ENCODE data around the gene SORBS1. TPM values are rescaled to one million over a fixed set of nuclear protein-coding genes. Genes with fewer than 3 reads are reported as not detected.

SORBS1 gene
- total and polyA plus RNA-seq, 2 donors (not counting 3 experiments of a cell fraction or from before 2014, with no cell fraction given), result 2.0 to 7.9 TPM

- H3K4me2 ChIP-seq (ENCODE audit: insufficient read depth, low read length), result no peak overlapping the region
- no peaks in the 10 kb centered on the region for H3K79me2 ChIP-seq (ENCODE audit: control insufficient read depth, insufficient read depth, low read length)
- no peak overlapping the region for H3K27ac ChIP-seq (ENCODE audit: insufficient read depth, low read depth, low read length)
- no TSS peak for BruUV-seq (replicated peaks)
- dilution Hi-C loops (cut with MboI; ENCODE audit: extremely low pct_ligation_motif_present, low sequenced_read_pairs), result no loop called here
- no peak for TF ChIP-seq GATA2 (IDR thresholded peaks at IDR 0.05; ENCODE audit: insufficient read depth, insufficient read length, low read depth, low read length)
- no peak for TF ChIP-seq POLR2AphosphoS5 (IDR thresholded peaks at IDR 0.05; ENCODE audit: insufficient read depth, low read depth, low read length)
- TF ChIP-seq, protein P1, sequence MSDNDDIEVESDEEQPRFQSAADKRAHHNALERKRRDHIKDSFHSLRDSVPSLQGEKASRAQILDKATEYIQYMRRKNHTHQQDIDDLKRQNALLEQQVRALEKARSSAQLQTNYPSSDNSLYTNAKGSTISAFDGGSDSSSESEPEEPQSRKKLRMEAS (IDR thresholded peaks at IDR 0.05; ENCODE audit: insufficient read depth, insufficient read length), result no peak
- no peak for TF ChIP-seq FOS (IDR thresholded peaks at IDR 0.05; ENCODE audit: borderline replicate concordance, insufficient read depth, low read length)
- no peak for TF ChIP-seq POLR2A (IDR thresholded peaks at IDR 0.05; ENCODE audit: low read depth, low read length)
- TF ChIP-seq JUN (IDR thresholded peaks at IDR 0.05; ENCODE audit: borderline replicate concordance, insufficient read depth, insufficient read length, low read depth), result no peak
- TF ChIP-seq, protein P2, sequence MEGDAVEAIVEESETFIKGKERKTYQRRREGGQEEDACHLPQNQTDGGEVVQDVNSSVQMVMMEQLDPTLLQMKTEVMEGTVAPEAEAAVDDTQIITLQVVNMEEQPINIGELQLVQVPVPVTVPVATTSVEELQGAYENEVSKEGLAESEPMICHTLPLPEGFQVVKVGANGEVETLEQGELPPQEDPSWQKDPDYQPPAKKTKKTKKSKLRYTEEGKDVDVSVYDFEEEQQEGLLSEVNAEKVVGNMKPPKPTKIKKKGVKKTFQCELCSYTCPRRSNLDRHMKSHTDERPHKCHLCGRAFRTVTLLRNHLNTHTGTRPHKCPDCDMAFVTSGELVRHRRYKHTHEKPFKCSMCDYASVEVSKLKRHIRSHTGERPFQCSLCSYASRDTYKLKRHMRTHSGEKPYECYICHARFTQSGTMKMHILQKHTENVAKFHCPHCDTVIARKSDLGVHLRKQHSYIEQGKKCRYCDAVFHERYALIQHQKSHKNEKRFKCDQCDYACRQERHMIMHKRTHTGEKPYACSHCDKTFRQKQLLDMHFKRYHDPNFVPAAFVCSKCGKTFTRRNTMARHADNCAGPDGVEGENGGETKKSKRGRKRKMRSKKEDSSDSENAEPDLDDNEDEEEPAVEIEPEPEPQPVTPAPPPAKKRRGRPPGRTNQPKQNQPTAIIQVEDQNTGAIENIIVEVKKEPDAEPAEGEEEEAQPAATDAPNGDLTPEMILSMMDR (IDR thresholded peaks at IDR 0.05; ENCODE audit: extremely low read depth in 1 of 2, insufficient read depth in 1 of 2, low read depth in 1 of 2, low read length in 2 of 2), result no peak
- TF ChIP-seq EZH2 (IDR thresholded peaks at IDR 0.05; ENCODE audit: borderline replicate concordance, low read depth, low read length, severe bottlenecking), result no peak
- no peak for TF ChIP-seq MYC (IDR thresholded peaks at IDR 0.05; ENCODE audit: low read depth, low read length)
- H3K27me3 ChIP-seq (ENCODE audit: control insufficient read depth in 2 of 2, insufficient read depth in 2 of 2, low read length in 2 of 2), result no peaks in the 10 kb centered on the region
- no peak overlapping the region for H3K4me3 ChIP-seq (replicated peaks in 1 of 3; ENCODE audit: insufficient read depth in 1 of 3, low read depth in 1 of 3, low read length in 3 of 3)
- H3K4me1 ChIP-seq (ENCODE audit: control insufficient read depth, extremely low read depth, insufficient read depth, low read length), result no peaks in the 10 kb centered on the region
- CTCF ChIA-PET, result no interaction called here
- H3K36me3 ChIP-seq (ENCODE audit: control insufficient read depth in 2 of 2, extremely low read depth in 1 of 2, insufficient read depth in 2 of 2, low read length in 2 of 2), result no peaks in the 10 kb centered on the region
- H3K9me1 ChIP-seq (replicated peaks; ENCODE audit: control insufficient read depth, extremely low read depth, insufficient read depth, low read length), result no peaks in the 10 kb centered on the region
- intact Hi-C loops (cut with micrococcal nuclease), result no loop called here
- DNase-seq (ENCODE audit: low read depth, low spot score) (no peak), FAIRE-seq (no peak)
- H3K9ac ChIP-seq (replicated peaks; ENCODE audit: extremely low read depth, insufficient read depth, low read length), result no peak overlapping the region
- H3K9me3 ChIP-seq (replicated peaks; ENCODE audit: control insufficient read depth, insufficient read depth, low read length), result no peaks in the 10 kb centered on the region
- H4K20me1 ChIP-seq (replicated peaks; ENCODE audit: control insufficient read depth, extremely low read depth, insufficient read depth, low read length), result no peaks in the 10 kb centered on the region
- POLR2A ChIA-PET, result no interaction called here
- no peak overlapping the region for H2AFZ ChIP-seq (ENCODE audit: low read depth, low read length)
Observed at GRCh38 chr10:95542761-95543160, 18.4 kb downstream of the SORBS1 start.

Measured in endothelial cell of umbilical vein (primary cell).